GM10847 (cell line): ENCODE results near the gene PCF11.

ENCODE experiments used
- POLR2A ChIP-seq: IDR thresholded peaks from 2 replicates; pipeline ENCODE4 v1.6.1; 2011; ENCODE audit not compliant: insufficient read length; ENCODE audit errors: extremely low read depth

Gene PCF11

DNA sequence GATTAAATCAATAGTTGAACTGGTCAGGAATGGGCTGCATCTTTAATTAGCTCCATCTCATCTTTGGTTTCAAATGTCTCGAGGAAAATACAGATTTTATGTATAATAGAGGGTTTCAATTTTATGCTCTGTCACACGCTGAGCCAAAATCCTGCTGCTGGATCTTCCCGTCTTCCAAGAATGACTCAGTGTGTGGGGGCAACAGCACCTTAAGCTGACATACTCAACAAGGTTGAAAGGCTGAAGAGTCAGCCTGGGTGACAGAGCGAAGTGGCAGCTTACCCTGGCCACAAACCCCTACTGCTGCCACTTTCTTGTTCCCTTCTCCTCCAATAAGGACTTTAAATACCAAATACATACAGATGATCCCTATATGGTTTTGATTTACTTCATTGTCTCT, 9.0 kb upstream of the PCF11 start:
- no peak for TF ChIP-seq POLR2A

GRCh38 chr11:83150450-83150849, 6.5 kb upstream of the PCF11 start:
- TF ChIP-seq POLR2A: no peak

GRCh38 chr11:83151274-83151977, 5.5 kb upstream of the PCF11 start:
- TF ChIP-seq POLR2A: no peak

DNA sequence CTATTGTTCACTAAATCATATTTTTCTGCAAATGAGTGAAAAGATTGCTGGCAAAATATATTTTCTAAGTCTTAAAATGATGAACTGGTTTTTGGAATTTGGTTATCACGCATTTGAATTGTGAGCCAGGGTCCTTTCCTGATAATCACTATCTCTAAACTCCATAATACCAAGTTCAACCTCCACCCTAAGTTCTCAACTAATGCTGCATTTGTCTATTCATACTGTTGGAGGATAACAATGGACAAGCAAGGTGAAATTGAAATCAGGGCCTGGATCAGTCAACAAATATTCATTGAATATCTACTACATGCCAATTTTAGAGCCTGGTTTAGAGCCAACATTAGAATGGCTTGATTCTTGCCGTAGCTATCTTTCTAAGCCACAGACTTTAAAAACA, 4.7 kb upstream of the PCF11 start:
- TF ChIP-seq POLR2A: no peak

GRCh38 chr11:83153764-83154163, 3.2 kb upstream of the PCF11 start:
- no peak for TF ChIP-seq POLR2A

DNA sequence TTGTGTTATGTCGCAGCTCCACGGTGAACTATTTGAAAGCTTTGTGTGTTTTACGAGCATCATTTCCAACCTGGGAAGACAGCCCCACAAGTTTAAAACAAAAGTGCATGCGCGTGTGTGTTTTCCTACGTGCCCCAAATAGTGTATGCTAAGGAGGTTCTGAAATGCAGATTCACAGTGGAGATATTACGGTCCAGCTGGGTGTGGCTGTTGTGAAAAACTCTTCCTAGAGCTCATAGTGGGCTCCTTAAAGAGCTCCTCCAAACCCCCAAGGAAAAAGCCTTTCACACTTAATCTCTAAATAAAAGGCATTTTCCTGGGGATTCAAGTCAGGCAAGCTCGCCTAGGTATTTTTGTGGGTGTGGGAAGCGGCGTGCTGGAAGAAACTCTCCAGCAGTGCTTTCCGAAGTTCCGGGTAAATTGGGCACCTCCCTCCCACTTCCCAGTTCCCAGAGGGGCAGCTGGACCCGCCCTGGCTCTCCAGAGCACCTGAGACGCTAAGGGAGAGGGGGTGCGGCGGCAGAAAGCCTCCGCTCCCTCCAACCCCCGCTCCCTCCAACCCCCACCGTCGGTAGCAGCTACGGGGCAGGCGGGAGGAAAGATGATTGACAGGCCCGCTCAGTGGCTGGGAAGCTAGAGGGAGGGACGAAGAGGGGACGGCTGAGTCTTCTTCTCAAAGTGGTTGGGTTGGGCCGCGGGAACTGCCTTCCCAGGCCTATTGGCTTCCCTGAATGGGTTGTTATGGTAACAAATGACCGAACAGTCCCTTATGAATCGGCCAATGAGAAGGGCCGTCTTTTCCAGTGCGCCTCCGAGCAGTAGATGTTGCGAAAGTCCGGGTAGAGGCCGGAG, 561 bp upstream of the PCF11 start:
- peak; percentile 45 for TF ChIP-seq POLR2A

DNA sequence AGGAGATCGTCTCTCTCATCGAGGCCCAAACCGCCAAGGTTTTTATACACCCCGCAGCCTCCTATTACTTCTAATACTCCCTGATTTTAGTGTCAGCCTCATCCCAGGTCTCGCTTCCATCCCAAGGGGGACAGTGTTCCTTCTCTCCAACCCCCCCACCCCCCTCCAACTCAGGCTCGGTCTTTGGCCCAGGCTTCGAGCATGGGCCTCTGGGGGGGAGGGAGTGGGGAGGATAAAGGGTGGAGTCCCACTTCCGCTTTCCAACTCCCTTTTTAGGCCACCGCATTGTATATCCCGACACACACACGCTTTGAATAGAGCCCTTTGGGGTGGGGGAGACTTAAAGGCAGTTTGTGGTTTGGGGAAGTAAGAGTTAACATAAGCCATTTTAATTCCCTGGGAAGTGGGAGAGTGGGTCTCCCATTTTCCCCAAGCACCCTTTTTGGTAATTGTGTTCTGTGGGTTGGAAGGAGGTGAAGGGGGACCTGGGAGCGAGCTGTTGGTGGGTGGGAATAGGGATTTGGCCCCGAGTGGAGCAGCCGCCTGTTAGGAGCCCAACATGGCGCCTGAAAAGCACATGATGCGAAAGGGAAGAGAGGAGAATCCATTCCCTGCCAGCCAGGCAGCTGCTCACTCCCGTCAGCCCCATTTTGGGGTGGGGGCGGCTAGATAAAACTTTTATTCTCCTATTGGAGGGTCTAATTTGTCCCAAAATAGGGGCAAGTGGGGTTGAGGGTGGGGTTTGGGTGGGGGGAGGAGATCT, 844 bp downstream of the PCF11 start:
- no peak for TF ChIP-seq POLR2A

GRCh38 chr11:83158357-83158786, 1.4 kb downstream of the PCF11 start:
- no peak for TF ChIP-seq POLR2A

- TF ChIP-seq POLR2A: no peak
Measured at GRCh38 chr11:83158965-83159901, 2.3 kb downstream of the PCF11 start.

GRCh38 chr11:83159902-83160865, 3.3 kb downstream of the PCF11 start:
- TF ChIP-seq POLR2A: no peak

GRCh38 chr11:83161610-83162199, 4.8 kb downstream of the PCF11 start:
- TF ChIP-seq POLR2A: no peak

- no peak for TF ChIP-seq POLR2A
Measured at GRCh38 chr11:83162377-83162776, 5.4 kb downstream of the PCF11 start.

DNA sequence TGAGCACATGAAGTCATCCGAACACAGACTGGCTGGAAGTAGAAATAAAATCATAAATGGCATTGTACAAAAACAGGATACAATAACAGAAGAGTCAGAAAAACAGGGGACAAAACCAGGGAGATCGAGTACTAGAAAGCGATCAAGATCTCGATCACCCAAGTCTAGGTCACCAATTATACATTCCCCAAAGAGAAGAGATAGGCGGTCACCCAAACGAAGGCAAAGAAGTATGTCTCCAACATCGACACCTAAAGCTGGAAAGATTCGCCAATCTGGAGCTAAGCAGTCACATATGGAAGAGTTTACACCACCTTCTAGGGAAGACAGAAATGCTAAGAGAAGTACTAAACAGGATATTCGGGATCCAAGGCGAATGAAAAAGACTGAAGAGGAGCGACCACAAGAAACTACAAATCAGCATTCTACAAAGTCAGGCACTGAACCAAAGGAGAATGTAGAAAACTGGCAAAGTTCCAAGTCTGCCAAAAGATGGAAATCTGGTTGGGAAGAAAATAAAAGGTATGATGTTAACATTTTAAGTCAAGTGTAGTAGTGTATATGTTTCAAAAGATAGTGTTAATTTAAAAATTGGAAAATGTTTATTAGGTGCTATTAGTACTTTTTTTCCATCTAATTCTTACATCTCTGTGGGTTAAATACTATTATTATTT, 9.4 kb downstream of the PCF11 start:
- no peak for TF ChIP-seq POLR2A
